Gastrocnemius medialis (tissue), 4 donors: ENCODE results near the gene NAA10. TPM values are rescaled to one million over a fixed set of nuclear protein-coding genes. Genes with fewer than 3 reads are reported as not detected.

Experiments used
- ATAC-seq, 2 donors: fragments of 150-250 bp; one replicate each; pipeline ENCODE4 v1.9.1; 2016
- DNase-seq, 2 donors: peaks; one replicate each; pipeline ENCODE4 v3.0.0-alpha.2; 2019
- H3K27ac ChIP-seq, 4 donors: fragments of 200-600 bp; sonication (generic); 1 replicate in 1 of 4; 2 replicates in 3 of 4; pipeline ENCODE4 v1.5.1; 2016 to 2018; ENCODE audit warnings: mild to moderate bottlenecking in 2 of 4, moderate library complexity in 1 of 4
- H3K27me3 ChIP-seq, 3 donors: fragments of 200-600 bp; sonication (generic) in 2 of 3; 1 replicate in 1 of 3; 2 replicates in 2 of 3; pipeline versions ENCODE4 v1.5.1 to v1.6.0; 2016 to 2019; ENCODE audit warnings: mild to moderate bottlenecking in 1 of 3, moderate library complexity in 1 of 3
- H3K36me3 ChIP-seq, 2 donors: fragments of 200-600 bp; sonication (generic) in 1 of 2; one replicate each; pipeline ENCODE4 v1.5.1; 2017 to 2018
- H3K4me1 ChIP-seq, 2 donors: fragments of 200-600 bp; sonication (generic) in 1 of 2; one replicate each; pipeline ENCODE4 v1.5.1; 2016 to 2017; ENCODE audit warnings: mild to moderate bottlenecking in 2 of 2
- H3K4me3 ChIP-seq, 4 donors: fragments of 200-600 bp; sonication (generic) in 3 of 4; 1 replicate in 1 of 4; 2 replicates in 3 of 4; pipeline ENCODE4 v1.5.1; 2016 to 2019; ENCODE audit warnings: mild to moderate bottlenecking in 2 of 4
- H3K9me3 ChIP-seq, 3 donors: fragments of 200-600 bp; sonication (generic) in 2 of 3; 1 replicate in 1 of 3; 2 replicates in 2 of 3; pipeline ENCODE4 v1.5.1; 2016 to 2019
- POLR2A ChIP-seq, 2 donors: fragments of 450-650 bp; IDR thresholded peaks; one replicate each; pipeline ENCODE4 v1.6.1; 2017; ENCODE audit warnings: antibody characterized with exemption in 2 of 2, mild to moderate bottlenecking in 2 of 2, moderate library complexity in 2 of 2
- in situ Hi-C, 4 donors: fragments of 200-750 bp; cut with MboI; loops; one replicate each; pipeline versions ENCODE4 v1.15.0 to v1.8.0; 2017; ENCODE audit warnings: low sequenced_read_pairs in 4 of 4
- intact Hi-C: fragments of 100-400 bp; cut with DNase I; formaldehyde crosslinking; loops from one replicate; pipeline ENCODE4 v1.15.1; 2023; ENCODE audit warnings: low total_unique reads
- total RNA-seq, 4 donors: library from RNA; depleted of rRNA; stranded (reverse); fragments of >200 nt; gene quantifications; one replicate each; pipeline versions ENCODE4 v1.1.0 to v1.2.3, GENCODE V29; 2016
- TF ChIP-seq, protein P1 (sequence below), 5 experiments: fragments of 450-650 bp in 3 of 5; fragments of 200-600 bp in 2 of 5; sonication (generic) in 2 of 5; IDR thresholded peaks in 4 of 5; conservative IDR thresholded peaks in 1 of 5; 1 replicate in 4 of 5; 2 replicates in 1 of 5; pipeline ENCODE4 v1.5.1; 2016 to 2019; ENCODE audit warnings: antibody characterized with exemption in 5 of 5, mild to moderate bottlenecking in 3 of 5, moderate library complexity in 3 of 5

NAA10 gene
- total RNA-seq, 4 donors from 2014 or later = 76.3 to 175 (median 111) TPM

GRCh38 chrX:153950127-153950526 is 15.3 kb upstream of the NAA10 start:
- H3K27ac ChIP-seq = no peak overlapping the region
- ATAC-seq = no peak
- H3K9me3 ChIP-seq = no peaks in the 10 kb centered on the region
- no peaks in the 10 kb centered on the region for H3K4me1 ChIP-seq
- no peaks in the 10 kb centered on the region for H3K27me3 ChIP-seq
- in situ Hi-C loops (loop anchor here in 3 of 4 donors (25.0 kb wide), 4 partner anchors 112 to 988 kb away; partner anchors contain the start of genes IDH3G (in 2 of the 3), SRPK3 (in 2 of the 3), SSR4 (in 2 of the 3) and G6PD (in 1 of the 3)), intact Hi-C loops (loop anchor here (10.0 kb wide), 1 partner anchor 995 kb away; no protein-coding TSS in a partner anchor)
- peaks cover 0 to 58% of the 10 kb centered on the region in 2 donors for H3K36me3 ChIP-seq
- TF ChIP-seq, protein P1, sequence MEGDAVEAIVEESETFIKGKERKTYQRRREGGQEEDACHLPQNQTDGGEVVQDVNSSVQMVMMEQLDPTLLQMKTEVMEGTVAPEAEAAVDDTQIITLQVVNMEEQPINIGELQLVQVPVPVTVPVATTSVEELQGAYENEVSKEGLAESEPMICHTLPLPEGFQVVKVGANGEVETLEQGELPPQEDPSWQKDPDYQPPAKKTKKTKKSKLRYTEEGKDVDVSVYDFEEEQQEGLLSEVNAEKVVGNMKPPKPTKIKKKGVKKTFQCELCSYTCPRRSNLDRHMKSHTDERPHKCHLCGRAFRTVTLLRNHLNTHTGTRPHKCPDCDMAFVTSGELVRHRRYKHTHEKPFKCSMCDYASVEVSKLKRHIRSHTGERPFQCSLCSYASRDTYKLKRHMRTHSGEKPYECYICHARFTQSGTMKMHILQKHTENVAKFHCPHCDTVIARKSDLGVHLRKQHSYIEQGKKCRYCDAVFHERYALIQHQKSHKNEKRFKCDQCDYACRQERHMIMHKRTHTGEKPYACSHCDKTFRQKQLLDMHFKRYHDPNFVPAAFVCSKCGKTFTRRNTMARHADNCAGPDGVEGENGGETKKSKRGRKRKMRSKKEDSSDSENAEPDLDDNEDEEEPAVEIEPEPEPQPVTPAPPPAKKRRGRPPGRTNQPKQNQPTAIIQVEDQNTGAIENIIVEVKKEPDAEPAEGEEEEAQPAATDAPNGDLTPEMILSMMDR (IDR thresholded peaks at IDR 0.05 in 4 of 5, conservative IDR thresholded peaks at IDR 0.05 in 1 of 5) = no peak
- TF ChIP-seq POLR2A (IDR thresholded peaks at IDR 0.05) = no peak
- no peak for DNase-seq
- H3K4me3 ChIP-seq = no peak overlapping the region

DNA sequence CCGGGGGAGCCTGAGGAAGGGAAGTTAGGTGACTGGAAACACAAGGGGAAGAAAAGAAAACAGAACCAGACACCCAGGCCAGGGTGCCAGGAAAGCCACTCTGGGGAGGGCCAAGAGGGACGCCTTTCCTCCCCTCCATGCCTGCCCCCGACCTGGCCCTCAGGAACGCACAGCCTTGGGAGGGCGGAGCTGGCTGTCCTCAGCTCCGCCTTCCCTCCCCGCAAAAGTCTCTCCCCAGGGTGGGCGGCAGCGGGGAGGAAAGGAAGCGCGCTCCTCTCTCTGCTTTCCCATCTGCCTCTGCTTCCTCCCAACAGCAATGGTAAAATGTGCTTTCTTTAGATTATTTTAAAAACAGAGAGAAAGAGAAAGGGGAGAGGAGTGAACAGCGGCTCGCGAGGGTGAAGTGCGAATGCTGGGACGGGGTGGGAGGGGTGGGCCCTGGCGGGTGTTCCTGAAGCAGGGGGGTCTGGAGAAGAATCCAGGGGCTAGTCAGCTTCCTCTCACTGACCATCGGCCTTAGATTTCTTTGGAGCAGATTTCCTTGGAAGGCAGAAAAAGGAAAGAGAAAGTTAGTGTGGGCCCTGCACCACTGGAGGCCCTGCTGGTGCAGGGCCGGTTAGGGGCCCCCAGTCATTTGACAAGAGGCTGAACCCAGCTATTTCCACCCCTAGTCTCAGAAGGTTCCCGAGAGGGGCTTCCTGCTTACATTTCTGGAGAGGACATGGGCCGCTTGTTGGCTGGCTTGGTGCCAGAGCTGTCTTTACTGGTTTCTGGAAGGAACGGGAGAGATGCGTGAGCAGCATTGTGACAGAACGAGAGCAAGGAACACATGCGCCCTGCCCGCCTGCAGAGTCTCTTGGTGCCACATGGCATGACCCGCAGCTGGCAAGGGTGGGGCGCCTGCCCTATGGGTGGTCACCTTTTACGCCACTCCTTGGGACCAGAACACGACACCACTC is 14.3 kb upstream of the NAA10 start:
- H3K4me1 ChIP-seq = no peaks in the 10 kb centered on the region
- H3K27ac ChIP-seq = peak overlapping the region; percentile 1 to 50 (median 20)
- DNase-seq = no peak
- no peak for ATAC-seq
- no peak overlapping the region for H3K4me3 ChIP-seq
- H3K36me3 ChIP-seq = peaks cover 0 to 50% of the 10 kb centered on the region in 2 donors
- no peaks in the 10 kb centered on the region for H3K9me3 ChIP-seq
- intact Hi-C loops (no loop called here), in situ Hi-C loops (loop anchor here in 1 of 4 donors (25.0 kb wide), 1 partner anchor 162 kb away; the partner anchor contains the start of genes IDH3G, SRPK3 and SSR4)
- no peaks in the 10 kb centered on the region for H3K27me3 ChIP-seq
- TF ChIP-seq, protein P1 (IDR thresholded peaks at IDR 0.05 in 4 of 5, conservative IDR thresholded peaks at IDR 0.05 in 1 of 5) = no peak
- no peak for TF ChIP-seq POLR2A (IDR thresholded peaks at IDR 0.05)

GRCh38 chrX:153948002-153948466 is 13.2 kb upstream of the NAA10 start:
- peak overlapping the region in 3 of 4 donors; percentile 26 to 58 (median 50) for H3K27ac ChIP-seq
- ATAC-seq (no peak), DNase-seq (no peak)
- intact Hi-C loops (no loop called here), in situ Hi-C loops (loop anchor here in 1 of 4 donors (25.0 kb wide), 1 partner anchor 161 kb away; the partner anchor contains the start of genes IDH3G, SRPK3 and SSR4)
- TF ChIP-seq, protein P1 (IDR thresholded peaks at IDR 0.05 in 4 of 5, conservative IDR thresholded peaks at IDR 0.05 in 1 of 5) = no peak
- TF ChIP-seq POLR2A (IDR thresholded peaks at IDR 0.05) = no peak
- H3K4me1 ChIP-seq = no peaks in the 10 kb centered on the region
- H3K4me3 ChIP-seq = no peak overlapping the region
- peaks cover 0 to 46% of the 10 kb centered on the region in 2 donors for H3K36me3 ChIP-seq
- H3K27me3 ChIP-seq = no peaks in the 10 kb centered on the region
- H3K9me3 ChIP-seq = no peaks in the 10 kb centered on the region

GRCh38 chrX:153947009-153947769 is 12.4 kb upstream of the NAA10 start:
- no peaks in the 10 kb centered on the region for H3K27me3 ChIP-seq
- peaks cover 0 to 39% of the 10 kb centered on the region in 2 donors for H3K36me3 ChIP-seq
- in situ Hi-C loops = loop anchor here in 1 of 4 donors (25.0 kb wide), 1 partner anchor 160 kb away; the partner anchor contains the start of genes IDH3G, SRPK3 and SSR4
- intact Hi-C loops = no loop called here
- DNase-seq (peak; percentile 30 to 51), ATAC-seq (peak; percentile 74 to 76)
- peak overlapping the region; percentile 8 to 58 (median 38) for H3K27ac ChIP-seq
- TF ChIP-seq, protein P1 (IDR thresholded peaks at IDR 0.05 in 4 of 5, conservative IDR thresholded peaks at IDR 0.05 in 1 of 5) = peak in 4 of 5 experiments; percentile 58 to 82 (median 66)
- TF ChIP-seq POLR2A (IDR thresholded peaks at IDR 0.05) = no peak
- no peaks in the 10 kb centered on the region for H3K9me3 ChIP-seq
- no peak overlapping the region for H3K4me3 ChIP-seq
- no peaks in the 10 kb centered on the region for H3K4me1 ChIP-seq
